ENCODE data around the gene LGR4. TPM values are rescaled to one million over a fixed set of nuclear protein-coding genes. Genes with fewer than 3 reads are reported as not detected.
"Not testable (repeated sequence)": the region's sequence is repeated elsewhere in the genome, so short reads cannot be mapped to it uniquely, and the experiment has no call there.

Gene LGR4
- total and polyA plus RNA-seq, 4 donors, result 27.7 to 65.7 (median 40.6) TPM

GRCh38 chr11:27452147-27452546 lies 20.4 kb downstream of the LGR4 start:
- no peaks in the 10 kb centered on the region for H3K36me3 ChIP-seq (ENCODE audit: control insufficient read depth, insufficient read depth, low read length)
- 94% methylated on average over 3 of the region's 3 CpGs for WGBS (ENCODE audit: insufficient coverage)
- no peak overlapping the region for H3K4me3 ChIP-seq (ENCODE audit: low read depth, low read length)
- no peak overlapping the region for H3K27ac ChIP-seq (ENCODE audit: low read depth, low read length)
- no peaks in the 10 kb centered on the region for H3K27me3 ChIP-seq (ENCODE audit: control insufficient read depth, insufficient read depth, low read length)
- no peak for DNase-seq (ENCODE audit: low read depth in 4 of 6, low spot score in 6 of 6)
- no peaks in the 10 kb centered on the region for H3K4me1 ChIP-seq (ENCODE audit: control insufficient read depth, insufficient read depth, low read length)
- no peaks in the 10 kb centered on the region for H3K9me3 ChIP-seq (ENCODE audit: control insufficient read depth, insufficient read depth, low read length)

GRCh38 chr11:27451244-27451965 lies 21.2 kb downstream of the LGR4 start:
- DNase-seq (ENCODE audit: low read depth in 4 of 6, low spot score in 6 of 6), result peak in 2 of 6 donors; percentile 34 to 70
- H3K4me1 ChIP-seq (ENCODE audit: control insufficient read depth, insufficient read depth, low read length), result no peaks in the 10 kb centered on the region
- no peaks in the 10 kb centered on the region for H3K9me3 ChIP-seq (ENCODE audit: control insufficient read depth, insufficient read depth, low read length)
- no peak overlapping the region for H3K4me3 ChIP-seq (ENCODE audit: low read depth, low read length)
- H3K36me3 ChIP-seq (ENCODE audit: control insufficient read depth, insufficient read depth, low read length), result no peaks in the 10 kb centered on the region
- no CpG with 5 or more reads among the region's 1 CpG for WGBS (ENCODE audit: insufficient coverage)
- H3K27me3 ChIP-seq (ENCODE audit: control insufficient read depth, insufficient read depth, low read length), result no peaks in the 10 kb centered on the region
- no peak overlapping the region for H3K27ac ChIP-seq (ENCODE audit: low read depth, low read length)

GRCh38 chr11:27448184-27448540 lies 24.4 kb downstream of the LGR4 start:
- H3K27ac ChIP-seq (ENCODE audit: low read depth, low read length); H3K27me3 ChIP-seq (ENCODE audit: control insufficient read depth, insufficient read depth, low read length); H3K4me1 ChIP-seq (ENCODE audit: control insufficient read depth, insufficient read depth, low read length); DNase-seq (ENCODE audit: low read depth in 4 of 6, low spot score in 6 of 6); H3K4me3 ChIP-seq (ENCODE audit: low read depth, low read length); H3K36me3 ChIP-seq (ENCODE audit: control insufficient read depth, insufficient read depth, low read length); H3K9me3 ChIP-seq (ENCODE audit: control insufficient read depth, insufficient read depth, low read length): not testable (repeated sequence)
- WGBS (ENCODE audit: insufficient coverage), result 80% methylated on average over 1 of the region's 5 CpGs

DNA sequence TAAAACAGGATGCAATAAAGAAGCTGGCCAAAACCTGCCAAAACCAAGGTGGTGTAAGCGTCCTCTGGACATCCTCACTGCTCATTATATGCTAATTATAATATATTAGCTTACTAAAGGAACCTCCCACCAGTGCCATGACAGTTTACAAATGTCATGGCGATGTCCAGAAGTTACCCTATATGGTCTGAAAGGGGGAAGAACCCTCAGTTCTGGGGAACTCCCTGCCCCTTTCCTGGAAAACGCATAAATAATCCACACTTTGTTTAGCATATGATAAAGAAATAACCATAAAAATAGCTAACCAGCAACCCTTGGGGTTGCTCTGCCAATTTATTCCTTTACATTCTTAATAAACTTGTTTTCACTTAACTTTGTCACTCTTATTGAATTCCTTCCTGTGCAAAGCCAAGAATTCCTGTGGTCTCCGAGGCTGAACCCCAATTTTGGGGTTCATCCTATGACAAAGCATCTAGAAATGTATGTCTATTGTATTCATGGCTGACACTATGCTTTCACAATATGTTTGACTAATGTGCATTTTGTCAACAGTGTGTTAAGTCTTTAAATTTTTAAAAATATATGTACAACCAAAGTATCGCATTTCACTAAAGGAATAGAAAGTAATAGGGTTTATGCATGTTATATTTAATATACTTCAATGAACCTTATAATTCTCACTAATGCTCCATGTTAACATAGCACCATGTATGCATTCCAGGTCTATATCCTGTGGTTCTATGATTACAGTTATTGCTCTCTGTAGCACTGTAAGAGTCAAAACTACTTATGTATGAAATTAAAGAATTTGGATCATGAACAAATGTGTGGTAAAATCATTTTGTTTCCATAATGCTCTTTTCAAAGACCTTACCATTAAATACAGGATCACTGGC lies 25.1 kb downstream of the LGR4 start:
- no peaks in the 10 kb centered on the region for H3K27me3 ChIP-seq (ENCODE audit: control insufficient read depth, insufficient read depth, low read length)

GRCh38 chr11:27445625-27446024 lies 27.0 kb downstream of the LGR4 start:
- Histone ChIP-seq H3K27me3 (ENCODE audit: control insufficient read depth, insufficient read depth, low read length) (no peaks in the 10 kb centered on the region), H3K4me3 (ENCODE audit: low read depth, low read length) (no peak overlapping the region), H3K27ac (ENCODE audit: low read depth, low read length) (no peak overlapping the region), H3K9me3 (ENCODE audit: control insufficient read depth, insufficient read depth, low read length) (no peaks in the 10 kb centered on the region), H3K36me3 (ENCODE audit: control insufficient read depth, insufficient read depth, low read length) (no peaks in the 10 kb centered on the region), H3K4me1 (ENCODE audit: control insufficient read depth, insufficient read depth, low read length) (peaks cover 6% of the 10 kb centered on the region)
- 89% methylated on average over 3 of the region's 4 CpGs for WGBS (ENCODE audit: insufficient coverage)
- DNase-seq (ENCODE audit: low read depth in 4 of 6, low spot score in 6 of 6), result no peak

More for the DNA sequence above, 25.1 kb downstream of the LGR4 start:
- no CpG with 5 or more reads among the region's 5 CpGs for WGBS (ENCODE audit: insufficient coverage)
- Histone ChIP-seq H3K4me3 (ENCODE audit: low read depth, low read length) (no peak overlapping the region), H3K9me3 (ENCODE audit: control insufficient read depth, insufficient read depth, low read length) (no peaks in the 10 kb centered on the region), H3K36me3 (ENCODE audit: control insufficient read depth, insufficient read depth, low read length) (no peaks in the 10 kb centered on the region), H3K4me1 (ENCODE audit: control insufficient read depth, insufficient read depth, low read length) (peaks cover 6% of the 10 kb centered on the region), H3K27ac (ENCODE audit: low read depth, low read length) (no peak overlapping the region)
- peak in 1 of 6 donors; percentile 70 for DNase-seq (ENCODE audit: low read depth in 4 of 6, low spot score in 6 of 6)

DNA sequence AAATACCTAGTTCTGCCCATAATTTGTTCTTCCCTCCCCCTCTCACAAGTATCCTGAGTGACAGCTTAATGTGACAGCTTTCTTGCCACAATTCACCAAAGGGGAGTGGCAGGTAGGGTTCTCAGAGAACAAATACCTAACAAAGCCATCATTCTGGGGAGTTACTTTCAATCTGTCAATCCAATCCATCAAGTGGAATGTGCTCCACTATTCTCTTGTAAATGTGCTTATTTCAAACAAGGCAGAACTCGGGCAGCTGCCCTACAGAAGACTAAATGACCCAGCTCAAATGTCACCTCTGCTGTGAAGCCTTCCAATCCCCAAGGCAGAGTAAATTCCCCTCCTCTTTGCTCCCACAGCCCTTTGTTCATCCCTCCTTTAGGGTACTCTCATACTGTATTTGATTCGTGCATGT lies 27.8 kb downstream of the LGR4 start:
- Histone ChIP-seq H3K27ac (ENCODE audit: low read depth, low read length) (peak overlapping the region; percentile 81), H3K4me1 (ENCODE audit: control insufficient read depth, insufficient read depth, low read length) (peaks cover 6% of the 10 kb centered on the region), H3K27me3 (ENCODE audit: control insufficient read depth, insufficient read depth, low read length) (no peaks in the 10 kb centered on the region), H3K9me3 (ENCODE audit: control insufficient read depth, insufficient read depth, low read length) (no peaks in the 10 kb centered on the region), H3K36me3 (ENCODE audit: control insufficient read depth, insufficient read depth, low read length) (no peaks in the 10 kb centered on the region), H3K4me3 (ENCODE audit: low read depth, low read length) (no peak overlapping the region)
- WGBS (ENCODE audit: insufficient coverage), result 30% methylated on average over 1 of the region's 2 CpGs
- peak in 1 of 6 donors; percentile 41 for DNase-seq (ENCODE audit: low read depth in 4 of 6, low spot score in 6 of 6)

DNA sequence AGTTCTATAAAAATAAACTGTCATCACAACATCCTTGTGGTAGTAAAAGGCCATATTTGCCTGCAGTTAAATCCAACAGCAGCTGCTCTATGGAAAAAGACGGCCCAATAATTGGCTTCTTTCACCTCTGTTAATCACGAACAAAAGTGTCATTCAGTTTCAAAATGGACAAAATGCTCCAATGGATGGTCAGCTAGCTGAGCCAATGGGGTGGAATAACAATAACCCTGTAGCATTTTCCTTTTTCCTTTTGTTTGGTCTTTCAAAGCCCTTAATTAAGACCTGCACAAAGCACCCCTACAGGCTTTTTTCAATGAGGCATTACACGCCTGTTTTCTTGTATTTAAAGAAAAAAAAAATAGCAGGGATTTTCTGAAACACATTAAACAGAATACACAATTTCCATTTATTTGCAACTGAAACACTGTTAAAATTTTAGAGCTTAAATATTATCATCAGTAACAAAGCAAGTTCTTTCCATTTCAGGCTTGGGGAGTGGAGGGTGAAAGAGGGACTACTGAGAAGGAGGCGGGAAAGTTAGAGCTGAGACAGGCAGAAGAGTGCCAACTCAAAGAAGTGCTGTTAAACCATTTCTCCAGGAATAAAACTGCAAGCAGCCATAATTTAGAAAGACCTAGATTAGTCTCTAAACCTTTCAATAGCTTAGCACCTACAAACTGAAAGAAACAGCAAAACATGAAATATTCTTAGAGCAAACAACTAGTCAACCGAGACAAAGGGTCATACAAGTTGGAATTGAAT lies 28.7 kb downstream of the LGR4 start:
- peak in 5 of 6 donors; percentile 28 to 86 (median 48) for DNase-seq (ENCODE audit: low read depth in 4 of 6, low spot score in 6 of 6)
- Histone ChIP-seq H3K9me3 (ENCODE audit: control insufficient read depth, insufficient read depth, low read length) (no peaks in the 10 kb centered on the region), H3K4me3 (ENCODE audit: low read depth, low read length) (peak overlapping the region; percentile 9), H3K36me3 (ENCODE audit: control insufficient read depth, insufficient read depth, low read length) (no peaks in the 10 kb centered on the region), H3K27ac (ENCODE audit: low read depth, low read length) (peak overlapping the region; percentile 81), H3K27me3 (ENCODE audit: control insufficient read depth, insufficient read depth, low read length) (no peaks in the 10 kb centered on the region), H3K4me1 (ENCODE audit: control insufficient read depth, insufficient read depth, low read length) (peaks cover 6% of the 10 kb centered on the region)
- 37% methylated on average over 2 of the region's 5 CpGs for WGBS (ENCODE audit: insufficient coverage)

DNA sequence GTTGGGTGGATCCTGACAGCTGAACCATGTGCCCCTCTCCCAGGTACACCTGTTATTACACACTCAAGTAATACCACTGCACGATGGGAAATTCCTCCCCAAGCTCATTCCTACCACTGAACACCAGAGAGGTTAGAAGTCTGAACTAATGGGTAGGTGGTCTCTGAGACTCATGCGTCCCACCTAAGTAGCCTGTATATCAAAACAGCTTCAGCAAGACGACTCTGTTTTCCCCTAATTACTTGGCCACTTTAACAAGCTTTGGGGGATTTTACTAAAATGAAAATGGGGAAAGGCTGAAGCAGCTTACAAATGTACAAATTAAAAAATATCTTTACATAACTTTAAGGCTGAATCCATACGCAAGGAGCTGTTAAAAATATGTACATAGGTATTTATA lies 29.4 kb downstream of the LGR4 start:
- no peaks in the 10 kb centered on the region for H3K9me3 ChIP-seq (ENCODE audit: control insufficient read depth, insufficient read depth, low read length)
- DNase-seq (ENCODE audit: low read depth in 4 of 6, low spot score in 6 of 6), result no peak
- WGBS (ENCODE audit: insufficient coverage), result no CpG with 5 or more reads among the region's 4 CpGs
- H3K4me3 ChIP-seq (ENCODE audit: low read depth, low read length), result no peak overlapping the region
- peak overlapping the region; percentile 81 for H3K27ac ChIP-seq (ENCODE audit: low read depth, low read length)
- peaks cover 6% of the 10 kb centered on the region for H3K4me1 ChIP-seq (ENCODE audit: control insufficient read depth, insufficient read depth, low read length)
- no peaks in the 10 kb centered on the region for H3K27me3 ChIP-seq (ENCODE audit: control insufficient read depth, insufficient read depth, low read length)
- H3K36me3 ChIP-seq (ENCODE audit: control insufficient read depth, insufficient read depth, low read length), result no peaks in the 10 kb centered on the region

GRCh38 chr11:27440090-27440489 lies 32.5 kb downstream of the LGR4 start:
- Histone ChIP-seq H3K4me3 (ENCODE audit: low read depth, low read length) (no peak overlapping the region), H3K36me3 (ENCODE audit: control insufficient read depth, insufficient read depth, low read length) (no peaks in the 10 kb centered on the region), H3K4me1 (ENCODE audit: control insufficient read depth, insufficient read depth, low read length) (peaks cover 2% of the 10 kb centered on the region), H3K9me3 (ENCODE audit: control insufficient read depth, insufficient read depth, low read length) (no peaks in the 10 kb centered on the region), H3K27me3 (ENCODE audit: control insufficient read depth, insufficient read depth, low read length) (no peaks in the 10 kb centered on the region), H3K27ac (ENCODE audit: low read depth, low read length) (no peak overlapping the region)
- no peak for DNase-seq (ENCODE audit: low read depth in 4 of 6, low spot score in 6 of 6)
- 95% methylated on average over 4 of the region's 7 CpGs for WGBS (ENCODE audit: insufficient coverage)

Data from spinal cord (tissue), 10 donors.